ENCODE results near the gene CAMTA1.

Gene CAMTA1

DNA sequence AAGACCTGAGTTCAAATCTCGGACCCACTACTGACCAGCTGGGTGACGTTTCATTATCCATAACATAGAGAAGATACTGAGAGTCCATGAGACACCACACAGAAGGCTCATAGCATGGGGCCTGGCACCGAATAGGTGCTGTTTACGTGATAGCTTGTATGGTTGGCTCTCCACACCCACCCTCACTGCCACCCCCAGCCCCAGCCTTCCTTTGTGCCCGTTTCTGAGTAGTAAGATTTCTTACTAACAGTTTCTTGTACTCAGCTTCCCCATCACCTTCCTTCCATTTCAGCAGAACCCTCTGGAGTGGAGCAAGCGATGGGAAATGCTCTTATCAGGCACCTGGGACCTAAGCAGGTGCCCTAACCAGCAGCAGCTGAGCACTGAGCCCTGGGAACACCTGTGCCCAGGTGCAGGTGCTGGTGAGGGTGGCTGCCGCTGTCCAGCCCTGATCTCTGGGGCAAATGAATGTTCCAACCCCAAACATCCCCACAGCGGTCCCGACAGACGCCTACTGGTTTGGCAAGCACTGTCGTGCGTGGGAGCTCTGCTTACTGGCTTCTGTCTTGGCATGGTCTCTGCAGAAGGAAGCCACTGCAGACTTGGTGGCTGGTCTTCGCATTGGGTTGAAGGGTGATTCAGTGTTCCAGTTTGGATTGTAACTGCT is 225.4 kb downstream of the CAMTA1 start:
- Histone ChIP-seq H3K9me3 (replicated peaks; ENCODE audit: insufficient read depth, low read length) (no peaks in the 10 kb centered on the region), H3K79me2 (ENCODE audit: low read length) (no peaks in the 10 kb centered on the region), H3K27ac (ENCODE audit: low read length) (no peak overlapping the region), H3K9me2 (replicated peaks; ENCODE audit: insufficient read depth, low read length) (no peaks in the 10 kb centered on the region), H2AFZ (ENCODE audit: low read length) (no peak overlapping the region), H3K27me3 (replicated peaks; ENCODE audit: insufficient read depth, low read length) (peaks cover 62% of the 10 kb centered on the region), H4K20me1 (ENCODE audit: insufficient read depth, low read length) (no peaks in the 10 kb centered on the region), H3K4me3 (ENCODE audit: low read length) (no peak overlapping the region), H3F3A (ENCODE audit: insufficient read depth, low read length) (no peaks in the 10 kb centered on the region), H3K9ac (ENCODE audit: low read length) (no peak overlapping the region), H3K4me2 (ENCODE audit: low read depth, low read length) (no peak overlapping the region), H3K4me1 (ENCODE audit: low read length) (0 out of 2 replicates have a peak, but pooled peaks cover 8% of the 10 kb centered on the region), H3K36me3 (replicated peaks; ENCODE audit: insufficient read depth, low read length) (no peaks in the 10 kb centered on the region)
- TF ChIP-seq, protein P1, sequence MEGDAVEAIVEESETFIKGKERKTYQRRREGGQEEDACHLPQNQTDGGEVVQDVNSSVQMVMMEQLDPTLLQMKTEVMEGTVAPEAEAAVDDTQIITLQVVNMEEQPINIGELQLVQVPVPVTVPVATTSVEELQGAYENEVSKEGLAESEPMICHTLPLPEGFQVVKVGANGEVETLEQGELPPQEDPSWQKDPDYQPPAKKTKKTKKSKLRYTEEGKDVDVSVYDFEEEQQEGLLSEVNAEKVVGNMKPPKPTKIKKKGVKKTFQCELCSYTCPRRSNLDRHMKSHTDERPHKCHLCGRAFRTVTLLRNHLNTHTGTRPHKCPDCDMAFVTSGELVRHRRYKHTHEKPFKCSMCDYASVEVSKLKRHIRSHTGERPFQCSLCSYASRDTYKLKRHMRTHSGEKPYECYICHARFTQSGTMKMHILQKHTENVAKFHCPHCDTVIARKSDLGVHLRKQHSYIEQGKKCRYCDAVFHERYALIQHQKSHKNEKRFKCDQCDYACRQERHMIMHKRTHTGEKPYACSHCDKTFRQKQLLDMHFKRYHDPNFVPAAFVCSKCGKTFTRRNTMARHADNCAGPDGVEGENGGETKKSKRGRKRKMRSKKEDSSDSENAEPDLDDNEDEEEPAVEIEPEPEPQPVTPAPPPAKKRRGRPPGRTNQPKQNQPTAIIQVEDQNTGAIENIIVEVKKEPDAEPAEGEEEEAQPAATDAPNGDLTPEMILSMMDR (IDR thresholded peaks at IDR 0.05; ENCODE audit: low read length) = no peak
- TF ChIP-seq EZH2phosphoT487 (IDR thresholded peaks at IDR 0.05; ENCODE audit: low read length) (no peak), EZH2 (optimal IDR thresholded peaks at IDR 0.05; ENCODE audit: low read depth, low read length) (no peak)
- DNase-seq = peak; percentile 14

DNA sequence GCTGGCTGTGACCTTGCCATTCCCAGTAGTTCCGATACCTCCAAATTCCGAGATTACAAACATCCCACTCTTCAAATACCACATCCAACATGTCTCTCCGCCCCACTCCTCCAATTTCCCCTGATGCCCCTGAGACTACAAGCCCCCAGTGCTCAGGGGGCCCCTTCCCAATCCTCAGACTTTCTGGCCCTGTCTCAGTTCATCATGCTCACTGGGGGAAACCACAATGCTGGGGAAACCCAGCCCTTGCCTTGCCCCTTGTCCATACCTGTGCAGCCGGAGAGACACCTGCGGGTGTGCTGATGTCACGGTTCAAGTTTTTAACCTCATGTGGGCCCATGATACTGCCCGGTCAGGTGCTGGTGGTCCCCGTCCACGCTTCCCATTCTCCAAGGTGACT is 226.6 kb downstream of the CAMTA1 start:
- H3K9me3 ChIP-seq (replicated peaks; ENCODE audit: insufficient read depth, low read length) = no peaks in the 10 kb centered on the region
- no peak overlapping the region for H3K4me3 ChIP-seq (ENCODE audit: low read length)
- H2AFZ ChIP-seq (ENCODE audit: low read length) = no peak overlapping the region
- no peak for TF ChIP-seq EZH2 (optimal IDR thresholded peaks at IDR 0.05; ENCODE audit: low read depth, low read length)
- TF ChIP-seq, protein P1 (IDR thresholded peaks at IDR 0.05; ENCODE audit: low read length) = no peak
- no peak for TF ChIP-seq EZH2phosphoT487 (IDR thresholded peaks at IDR 0.05; ENCODE audit: low read length)
- no peaks in the 10 kb centered on the region for H3K79me2 ChIP-seq (ENCODE audit: low read length)
- no peak overlapping the region for H3K27ac ChIP-seq (ENCODE audit: low read length)
- DNase-seq = no peak
- no peaks in the 10 kb centered on the region for H3K9me2 ChIP-seq (replicated peaks; ENCODE audit: insufficient read depth, low read length)
- H4K20me1 ChIP-seq (ENCODE audit: insufficient read depth, low read length) = no peaks in the 10 kb centered on the region
- no peaks in the 10 kb centered on the region for H3K36me3 ChIP-seq (replicated peaks; ENCODE audit: insufficient read depth, low read length)
- H3K4me1 ChIP-seq (ENCODE audit: low read length) = 0 out of 2 replicates have a peak, but pooled peaks cover 8% of the 10 kb centered on the region
- peaks cover 50% of the 10 kb centered on the region for H3K27me3 ChIP-seq (replicated peaks; ENCODE audit: insufficient read depth, low read length)
- H3F3A ChIP-seq (ENCODE audit: insufficient read depth, low read length) = no peaks in the 10 kb centered on the region
- no peak overlapping the region for H3K9ac ChIP-seq (ENCODE audit: low read length)
- no peak overlapping the region for H3K4me2 ChIP-seq (ENCODE audit: low read depth, low read length)

DNA sequence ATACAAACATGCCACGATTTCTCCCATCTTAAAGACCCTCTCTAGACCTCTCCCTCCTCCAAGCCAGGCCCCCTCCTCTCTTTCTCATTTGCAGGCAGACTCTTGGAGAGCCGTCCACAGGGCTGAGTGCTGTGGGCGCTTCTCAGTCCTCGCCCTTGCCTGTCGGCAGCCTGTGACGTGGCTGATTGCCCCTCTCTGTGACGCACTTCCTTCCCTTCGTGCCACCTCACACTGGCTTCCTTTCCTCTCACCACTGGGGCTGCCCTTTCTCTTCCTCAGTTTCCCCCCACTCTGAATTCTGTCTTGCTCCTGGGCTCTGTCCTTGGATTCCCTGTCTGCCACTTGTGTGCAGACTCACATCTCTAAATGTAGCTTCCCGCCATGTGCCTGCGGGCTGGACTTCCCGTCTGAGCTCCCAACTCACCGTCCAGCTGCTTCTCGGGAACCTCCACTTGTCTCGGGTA is 227.2 kb downstream of the CAMTA1 start:
- H3K79me2 ChIP-seq (ENCODE audit: low read length) = no peaks in the 10 kb centered on the region
- 0 out of 2 replicates have a peak, but pooled peaks cover 8% of the 10 kb centered on the region for H3K4me1 ChIP-seq (ENCODE audit: low read length)
- no peak for DNase-seq
- no peaks in the 10 kb centered on the region for H3K9me2 ChIP-seq (replicated peaks; ENCODE audit: insufficient read depth, low read length)
- H3K36me3 ChIP-seq (replicated peaks; ENCODE audit: insufficient read depth, low read length) = no peaks in the 10 kb centered on the region
- H4K20me1 ChIP-seq (ENCODE audit: insufficient read depth, low read length) = no peaks in the 10 kb centered on the region
- peaks cover 44% of the 10 kb centered on the region for H3K27me3 ChIP-seq (replicated peaks; ENCODE audit: insufficient read depth, low read length)
- H3K4me3 ChIP-seq (ENCODE audit: low read length) = no peak overlapping the region
- no peak for TF ChIP-seq EZH2 (optimal IDR thresholded peaks at IDR 0.05; ENCODE audit: low read depth, low read length)
- TF ChIP-seq, protein P1 (IDR thresholded peaks at IDR 0.05; ENCODE audit: low read length) = no peak
- TF ChIP-seq EZH2phosphoT487 (IDR thresholded peaks at IDR 0.05; ENCODE audit: low read length) = no peak
- H3K9me3 ChIP-seq (replicated peaks; ENCODE audit: insufficient read depth, low read length) = no peaks in the 10 kb centered on the region
- no peak overlapping the region for H3K9ac ChIP-seq (ENCODE audit: low read length)
- H3K4me2 ChIP-seq (ENCODE audit: low read depth, low read length) = no peak overlapping the region
- H2AFZ ChIP-seq (ENCODE audit: low read length) = no peak overlapping the region
- no peak overlapping the region for H3K27ac ChIP-seq (ENCODE audit: low read length)
- no peaks in the 10 kb centered on the region for H3F3A ChIP-seq (ENCODE audit: insufficient read depth, low read length)
